Tibial nerve (tissue), 4 donors: ENCODE data around the gene SETDB1.

Experiments
- CTCF ChIP-seq, 5 experiments: fragments of 200-600 bp in 3 of 5; fragments of 450-650 bp in 2 of 5; sonication (generic) in 3 of 5; IDR thresholded peaks; one replicate each; pipeline ENCODE4 v1.5.1; 2016 to 2019; ENCODE audit warnings: antibody characterized with exemption in 5 of 5, mild to moderate bottlenecking in 3 of 5, moderate library complexity in 2 of 5
- EP300 ChIP-seq, 2 donors: sonication (generic); formaldehyde crosslinking; IDR thresholded peaks; one replicate each; pipeline ENCODE4 v1.6.1; 2017; ENCODE audit warnings: antibody characterized with exemption in 2 of 2, mild to moderate bottlenecking in 1 of 2
- POLR2A ChIP-seq, 2 donors: fragments of 450-650 bp; IDR thresholded peaks; one replicate each; pipeline ENCODE4 v1.6.1; 2017; ENCODE audit warnings: antibody characterized with exemption in 2 of 2, mild to moderate bottlenecking in 2 of 2, moderate library complexity in 2 of 2

GRCh38 chr1:150922519-150922975 is 3.6 kb upstream of the SETDB1 start:
- peak; percentile 51 to 69 (median 56) for TF ChIP-seq CTCF (IDR thresholded peaks at IDR 0.05)
- TF ChIP-seq EP300 (IDR thresholded peaks at IDR 0.05): peak in 1 of 2 donors; percentile 36
- TF ChIP-seq POLR2A (IDR thresholded peaks at IDR 0.05): no peak
